ENCODE results near the gene RAB3A. TPM values are rescaled to one million over a fixed set of nuclear protein-coding genes. Genes with fewer than 3 reads are reported as not detected.

RAB3A gene
- total and polyA plus RNA-seq, 2 donors (not counting 3 experiments of a cell fraction or from before 2014, with no cell fraction given), result 0.88 to 0.90 TPM

- ChIA-PET CTCF (interaction anchor here (0.8 to 2.5 kb wide), 7 partner anchors 10 to 228 kb away, joined by 3 to 25 read pairs (median 4); no protein-coding TSS in a partner anchor), POLR2A (no interaction called here)
- Histone ChIP-seq H3K36me3 (ENCODE audit: control insufficient read depth in 2 of 2, extremely low read depth in 1 of 2, insufficient read depth in 2 of 2, low read length in 2 of 2) (peaks cover 0 to 27% of the 10 kb centered on the region in 2 experiments), H3K4me1 (ENCODE audit: control insufficient read depth, extremely low read depth, insufficient read depth, low read length) (peaks cover 14% of the 10 kb centered on the region), H3K9me1 (replicated peaks; ENCODE audit: control insufficient read depth, extremely low read depth, insufficient read depth, low read length) (no peaks in the 10 kb centered on the region), H2AFZ (ENCODE audit: low read depth, low read length) (peak overlapping the region; percentile 49), H4K20me1 (replicated peaks; ENCODE audit: control insufficient read depth, extremely low read depth, insufficient read depth, low read length) (no peaks in the 10 kb centered on the region), H3K27ac (ENCODE audit: insufficient read depth, low read depth, low read length) (no peak overlapping the region), H3K27me3 (ENCODE audit: control insufficient read depth in 2 of 2, insufficient read depth in 2 of 2, low read length in 2 of 2) (no peaks in the 10 kb centered on the region), H3K4me2 (ENCODE audit: insufficient read depth, low read length) (no peak overlapping the region), H3K4me3 (replicated peaks in 1 of 3; ENCODE audit: insufficient read depth in 1 of 3, low read depth in 1 of 3, low read length in 3 of 3) (no peak overlapping the region), H3K79me2 (ENCODE audit: control insufficient read depth, insufficient read depth, low read length) (no peaks in the 10 kb centered on the region), H3K9ac (replicated peaks; ENCODE audit: extremely low read depth, insufficient read depth, low read length) (no peak overlapping the region), H3K9me3 (replicated peaks; ENCODE audit: control insufficient read depth, insufficient read depth, low read length) (no peaks in the 10 kb centered on the region)
- dilution Hi-C loops (cut with MboI; ENCODE audit: extremely low pct_ligation_motif_present, low sequenced_read_pairs), result no loop called here
- intact Hi-C loops (cut with micrococcal nuclease), result no loop called here
- no TSS peak for BruUV-seq (replicated peaks)
- TF ChIP-seq FOS (IDR thresholded peaks at IDR 0.05; ENCODE audit: borderline replicate concordance, insufficient read depth, low read length) (no peak), MAX (IDR thresholded peaks at IDR 0.05; ENCODE audit: insufficient read depth, insufficient read length) (no peak), JUN (IDR thresholded peaks at IDR 0.05; ENCODE audit: borderline replicate concordance, insufficient read depth, insufficient read length, low read depth) (no peak), EZH2 (IDR thresholded peaks at IDR 0.05; ENCODE audit: borderline replicate concordance, low read depth, low read length, severe bottlenecking) (no peak), MYC (IDR thresholded peaks at IDR 0.05; ENCODE audit: low read depth, low read length) (no peak), POLR2AphosphoS5 (IDR thresholded peaks at IDR 0.05; ENCODE audit: insufficient read depth, low read depth, low read length) (no peak), POLR2A (IDR thresholded peaks at IDR 0.05; ENCODE audit: low read depth, low read length) (no peak), CTCF (IDR thresholded peaks at IDR 0.05; ENCODE audit: extremely low read depth in 1 of 2, insufficient read depth in 1 of 2, low read depth in 1 of 2, low read length in 2 of 2) (no peak), GATA2 (IDR thresholded peaks at IDR 0.05; ENCODE audit: insufficient read depth, insufficient read length, low read depth, low read length) (no peak)
- FAIRE-seq, result no peak
- no peak for DNase-seq (ENCODE audit: low read depth, low spot score)
Measured at GRCh38 chr19:18160493-18160970, 43.3 kb downstream of the RAB3A start.
